Adipose tissue (tissue), 3 donors: ENCODE results near the gene LYRM4. TPM values are rescaled to one million over a fixed set of nuclear protein-coding genes. Genes with fewer than 3 reads are reported as not detected.
"Not testable (repeated sequence)": the region's sequence is repeated elsewhere in the genome, so short reads cannot be mapped to it uniquely, and the experiment has no call there.

Experiments used
- H3K27ac ChIP-seq: one replicate; pipeline ENCODE4 v1.5.1; 2013; ENCODE audit warnings: low read depth, low read length
- WGBS, 3 donors: extraction: QIAGEN DNeasy Blood & Tissue Kit; methylation state at CpG; one replicate each; pipeline ENCODE4 v1.1.7; 2013; 5-methylcytosine and 5-hydroxymethylcytosine counted together
- polyA plus RNA-seq, 3 donors: library from polyadenylated mRNA; stranded (reverse); fragments of 200-250 nt; gene quantifications; one replicate each; pipeline ENCODE4 v1.2.3, GENCODE V29; 2013
- donor health status: healthy with polysubstance abuse.
- donor health status: Bipolar disorder and iron deficiency.
- donor health status: healthy.

LYRM4 gene
- polyA plus RNA-seq, 3 donors: 11.6 to 28.5 (median 22.0) TPM

DNA sequence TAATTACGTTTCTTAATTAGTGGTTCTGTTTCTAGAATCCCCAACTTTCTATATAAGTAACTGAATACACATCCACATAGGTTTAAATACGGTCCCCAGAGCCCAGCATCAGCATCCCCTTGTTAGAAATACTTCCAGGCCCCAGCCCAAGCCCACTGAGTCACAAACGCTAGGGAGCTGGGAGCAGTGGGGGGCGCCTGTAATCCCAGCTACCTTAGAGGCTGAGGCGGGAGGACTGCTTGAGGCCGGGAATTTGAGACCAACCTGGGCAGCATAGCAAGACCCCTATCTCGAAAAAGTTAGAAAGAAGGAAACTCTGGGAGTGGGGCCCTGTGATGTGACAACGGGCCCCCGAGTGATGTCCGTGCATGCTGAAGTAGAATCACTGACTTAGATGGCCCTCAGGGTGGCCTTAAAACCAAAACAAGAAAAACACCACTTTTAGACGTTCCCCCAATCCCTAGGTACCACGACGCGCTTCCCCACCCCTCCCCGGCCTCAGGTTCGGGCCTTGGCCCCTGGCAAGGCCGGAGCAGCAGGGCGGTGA lies 176.9 kb downstream of the LYRM4 start:
- 51 to 54% (median 53%) methylated on average over 17 to 18 of the region's 18 CpGs for WGBS, 3 donors

DNA sequence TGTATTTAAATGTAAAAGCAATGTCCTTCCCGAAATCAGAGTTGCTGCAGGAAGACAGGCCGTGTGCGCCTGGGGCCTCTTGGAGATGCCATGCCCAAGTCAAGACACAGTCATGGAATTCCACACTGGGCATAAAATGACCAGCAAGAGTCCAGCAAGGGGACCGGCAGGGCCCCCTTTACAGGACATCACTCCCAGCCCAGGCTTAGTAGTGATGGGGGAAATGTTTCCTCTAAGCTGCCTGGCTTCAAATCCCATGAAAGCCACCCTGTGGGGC lies 177.5 kb downstream of the LYRM4 start:
- no peak overlapping the region for H3K27ac ChIP-seq

More for the DNA sequence above, 176.9 kb downstream of the LYRM4 start:
- no peak overlapping the region for H3K27ac ChIP-seq

DNA sequence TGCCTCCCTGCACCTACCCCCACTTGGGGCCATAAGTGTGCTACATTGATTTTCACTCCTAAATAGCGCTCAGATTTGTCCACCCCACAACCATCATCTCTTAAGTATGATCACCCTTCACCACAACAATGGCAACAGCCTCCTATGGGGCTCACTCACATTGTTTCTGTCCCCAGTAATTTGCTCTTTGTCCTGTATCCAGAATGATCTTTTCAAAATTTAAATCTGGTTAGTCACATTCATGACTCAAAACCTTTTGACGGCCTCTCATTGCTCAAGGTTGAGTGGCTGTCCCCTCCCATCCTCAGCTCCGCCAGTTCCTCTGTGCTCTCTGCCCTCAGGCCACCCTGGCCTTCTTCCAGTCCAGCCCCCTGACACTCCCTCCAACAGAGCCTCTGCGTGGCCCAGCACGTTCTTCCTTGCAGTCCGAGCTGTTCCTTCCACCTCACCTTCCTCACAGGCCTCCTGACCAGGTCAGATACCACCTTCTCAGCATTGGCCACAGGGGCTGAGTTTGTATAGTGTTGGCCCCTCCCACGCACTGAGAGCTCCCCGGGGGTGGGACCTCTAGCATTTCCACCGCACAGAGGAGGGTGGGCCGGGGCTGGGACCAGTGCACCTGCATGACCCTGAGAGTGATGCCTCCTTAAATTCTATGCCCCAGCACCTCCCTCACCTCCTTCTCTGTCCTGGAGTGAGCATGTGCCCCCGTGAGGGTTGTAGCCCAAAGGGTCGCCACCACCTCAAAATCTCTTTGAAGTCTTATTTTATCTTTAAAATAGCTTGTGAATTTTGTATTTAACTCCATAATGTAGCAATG lies 178.1 kb downstream of the LYRM4 start:
- WGBS, 3 donors: 74 to 80% (median 76%) methylated on average over 12 of the region's 12 CpGs
- no peak overlapping the region for H3K27ac ChIP-seq

More for the DNA sequence above, 177.5 kb downstream of the LYRM4 start:
- WGBS, 3 donors: 47 to 66% (median 49%) methylated on average over 4 of the region's 4 CpGs

DNA sequence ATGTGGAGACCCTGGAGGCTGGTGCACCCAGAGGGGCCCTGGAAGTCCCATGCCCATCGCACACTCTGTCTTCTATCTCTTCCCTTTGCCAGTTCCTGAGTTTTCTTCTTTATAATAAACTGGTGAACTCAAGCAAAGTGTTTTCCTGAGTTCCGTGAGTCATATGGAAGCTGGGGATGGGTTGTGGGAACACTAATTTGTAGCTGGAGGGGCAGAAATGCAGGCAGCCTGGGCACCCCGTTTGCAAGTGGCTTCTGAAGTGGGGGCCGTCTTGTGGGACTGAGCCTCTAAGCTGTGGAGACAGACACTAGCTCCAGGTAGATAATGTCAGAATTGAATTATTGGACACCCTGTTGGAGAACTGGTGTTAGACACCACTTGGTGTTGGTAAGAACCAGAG lies 178.8 kb downstream of the LYRM4 start:
- no peak overlapping the region for H3K27ac ChIP-seq
- 79 to 85% (median 81%) methylated on average over 4 of the region's 4 CpGs for WGBS, 3 donors

DNA sequence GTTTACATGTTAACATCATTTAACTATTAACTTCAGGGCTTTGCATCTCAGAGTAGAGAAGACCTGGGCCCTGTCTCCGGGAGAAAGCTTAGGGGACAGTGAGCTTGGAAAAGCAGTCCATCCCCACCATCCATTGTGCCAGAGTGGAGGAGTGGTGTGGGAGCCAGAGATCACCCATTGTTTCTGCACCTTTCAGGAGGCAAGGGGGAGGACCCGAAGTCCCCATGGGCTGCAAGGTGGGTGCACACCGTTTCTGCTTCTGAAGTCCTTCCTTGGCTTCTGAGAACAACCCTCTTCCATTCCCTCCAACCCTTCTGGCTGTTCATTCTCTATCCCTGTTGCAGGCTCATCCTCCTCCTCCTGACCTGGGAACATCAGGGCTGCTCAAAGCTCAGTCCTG lies 179.6 kb downstream of the LYRM4 start:
- H3K27ac ChIP-seq: no peak overlapping the region
- WGBS, 3 donors: 86 to 97% (median 93%) methylated on average over 3 of the region's 3 CpGs

DNA sequence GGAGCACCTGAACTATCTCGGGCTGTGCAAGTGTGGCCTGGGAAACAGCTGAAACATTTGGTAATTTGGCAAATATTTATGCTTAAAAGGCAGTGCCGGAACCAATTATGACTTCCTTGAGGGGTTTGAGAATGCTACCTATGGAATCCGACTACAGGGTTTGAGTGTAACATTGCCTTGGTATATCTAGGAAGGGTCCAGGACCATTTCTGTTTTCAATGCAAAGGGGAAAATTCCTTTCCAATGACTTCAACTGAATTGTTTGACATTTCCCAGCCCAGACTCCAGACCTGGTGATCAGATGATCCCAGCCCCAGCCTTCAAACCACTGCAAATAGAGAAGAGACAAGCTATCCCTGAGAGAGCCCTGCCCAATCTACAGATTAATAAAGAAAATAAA lies 180.2 kb downstream of the LYRM4 start:
- no peak overlapping the region for H3K27ac ChIP-seq
- 54 to 77% (median 75%) methylated on average over 3 of the region's 3 CpGs for WGBS, 3 donors

DNA sequence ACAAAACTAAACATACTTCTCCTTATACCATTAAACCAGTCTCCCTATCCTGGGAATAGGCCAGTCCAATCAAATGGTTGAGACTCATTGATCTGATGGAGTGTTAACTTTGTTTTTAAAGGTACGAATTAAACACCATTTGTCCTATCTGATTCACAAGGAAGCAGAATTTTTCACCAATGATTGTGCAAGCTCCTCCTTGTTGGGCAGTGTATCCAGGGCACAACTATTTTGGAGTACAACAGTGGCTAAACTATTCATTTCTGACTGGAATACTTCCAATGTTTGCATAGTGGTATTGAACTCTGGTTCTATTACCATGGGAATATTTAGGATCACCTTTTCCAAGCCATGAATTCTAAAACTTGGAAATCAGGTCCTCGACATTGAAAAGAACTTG lies 181.1 kb downstream of the LYRM4 start:
- no peak overlapping the region for H3K27ac ChIP-seq
- WGBS, 3 donors: 83 to 97% (median 89%) methylated on average over 2 of the region's 2 CpGs

DNA sequence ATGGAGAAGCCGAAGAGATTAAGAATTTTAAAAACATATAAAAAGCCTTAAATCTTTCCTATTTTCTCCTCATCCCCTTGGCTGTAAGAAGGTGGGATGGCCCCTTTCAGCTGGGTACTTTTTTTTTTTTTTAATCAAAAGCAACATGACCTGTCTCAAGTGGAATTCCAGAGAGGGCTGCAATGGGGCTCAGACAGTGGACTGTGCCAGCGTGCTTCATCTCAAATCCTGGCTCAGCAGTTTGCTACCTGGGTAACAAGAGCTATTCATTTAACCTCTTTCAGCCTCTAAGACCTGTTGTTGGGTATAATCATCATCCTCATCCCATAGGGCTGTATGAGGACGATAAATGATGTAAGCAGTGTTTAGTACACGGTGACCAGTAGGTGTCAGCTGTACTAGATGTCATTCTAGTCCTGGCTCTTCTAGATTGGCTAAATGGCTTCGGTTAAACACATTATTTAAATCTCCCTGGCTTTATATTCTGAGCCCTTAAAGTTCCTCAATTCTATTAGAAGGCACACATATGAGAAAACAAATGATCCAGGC lies 182.6 kb downstream of the LYRM4 start:
- no peak overlapping the region for H3K27ac ChIP-seq
- 63 to 68% (median 66%) methylated on average over 5 of the region's 5 CpGs for WGBS, 3 donors

DNA sequence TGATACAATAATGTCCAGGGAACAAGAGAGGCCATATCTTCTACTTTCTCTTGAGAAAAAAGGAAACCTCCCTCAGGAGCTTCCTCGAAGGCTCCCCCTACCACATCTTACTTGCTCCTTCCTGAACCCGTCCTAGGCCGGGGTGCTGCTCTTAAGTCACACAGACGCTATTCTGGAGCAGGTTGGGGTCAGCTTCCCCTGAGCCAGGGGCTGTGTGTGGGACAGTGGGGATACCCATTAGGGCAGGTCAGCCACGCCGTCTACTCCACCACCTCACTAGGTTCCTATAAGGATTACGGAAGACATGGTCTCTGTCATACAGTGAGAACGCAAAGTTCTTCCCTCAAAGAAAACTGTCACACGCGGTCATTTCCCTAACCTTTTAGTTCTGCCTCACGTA lies 183.8 kb downstream of the LYRM4 start:
- H3K27ac ChIP-seq: no peak overlapping the region
- WGBS, 3 donors: 90 to 91% (median 90%) methylated on average over 11 of the region's 11 CpGs

DNA sequence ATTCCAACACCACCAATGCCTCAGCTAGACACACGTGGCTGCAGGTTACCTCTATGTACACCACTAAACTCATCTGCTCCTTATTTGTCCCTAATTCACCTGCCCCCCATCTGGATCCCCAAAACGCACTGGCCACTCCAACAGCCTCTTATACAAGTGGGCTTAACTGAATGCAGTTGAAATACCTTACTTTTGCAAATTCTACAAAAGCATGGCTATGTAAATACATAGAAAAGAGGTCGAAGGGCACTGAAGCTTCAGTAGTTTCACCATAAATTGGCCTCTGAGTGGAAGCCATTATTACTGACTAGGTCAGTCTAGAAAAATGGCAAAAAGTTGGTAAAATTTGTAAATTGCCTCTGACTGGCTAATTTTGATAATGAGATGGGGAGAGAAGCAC lies 186.8 kb downstream of the LYRM4 start:
- 76 to 84% (median 79%) methylated on average over 3 of the region's 3 CpGs for WGBS, 3 donors
- H3K27ac ChIP-seq: no peak overlapping the region

DNA sequence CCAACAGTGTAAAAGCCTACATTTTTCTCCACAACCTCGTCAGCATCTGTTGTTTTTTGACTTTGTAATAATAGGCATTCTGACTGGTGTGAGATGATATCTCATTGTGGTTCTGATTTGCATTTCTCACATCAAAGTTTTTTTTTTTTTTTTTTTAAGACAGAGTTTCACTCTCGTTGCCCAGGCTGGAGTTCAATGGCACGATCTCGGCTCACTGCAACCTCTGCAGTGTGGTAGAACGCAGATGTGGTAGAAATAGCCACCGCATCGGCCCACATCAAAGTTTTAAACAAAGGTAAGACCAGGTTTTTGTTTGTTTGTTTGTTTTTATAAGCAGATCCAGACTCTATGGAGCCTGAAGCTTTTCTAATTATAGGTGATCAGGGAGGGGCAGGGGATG lies 188.3 kb downstream of the LYRM4 start:
- 78 to 88% (median 81%) methylated on average over 7 of the region's 7 CpGs for WGBS, 3 donors
- H3K27ac ChIP-seq: no peak overlapping the region

DNA sequence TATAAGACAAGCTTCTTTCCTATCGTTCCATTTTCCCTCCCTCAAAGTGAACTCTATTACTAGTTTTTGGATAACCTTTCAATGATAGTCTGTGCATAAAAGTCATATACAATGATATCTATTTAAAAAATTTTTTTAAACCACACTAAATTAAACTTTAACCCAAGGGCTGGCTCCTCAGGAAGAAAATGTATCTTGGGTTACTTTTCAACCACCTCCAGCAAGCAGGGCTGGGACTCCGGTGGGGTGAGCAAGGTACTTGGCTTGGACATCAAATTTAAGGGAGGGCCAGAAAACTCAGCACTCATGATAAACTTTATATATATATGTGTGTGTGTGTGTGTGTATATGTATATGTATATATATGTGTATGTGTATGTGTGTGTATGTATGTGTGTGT lies 189.5 kb downstream of the LYRM4 start:
- no peak overlapping the region for H3K27ac ChIP-seq
- 54 to 96% (median 89%) methylated on average over 2 of the region's 2 CpGs for WGBS, 3 donors

DNA sequence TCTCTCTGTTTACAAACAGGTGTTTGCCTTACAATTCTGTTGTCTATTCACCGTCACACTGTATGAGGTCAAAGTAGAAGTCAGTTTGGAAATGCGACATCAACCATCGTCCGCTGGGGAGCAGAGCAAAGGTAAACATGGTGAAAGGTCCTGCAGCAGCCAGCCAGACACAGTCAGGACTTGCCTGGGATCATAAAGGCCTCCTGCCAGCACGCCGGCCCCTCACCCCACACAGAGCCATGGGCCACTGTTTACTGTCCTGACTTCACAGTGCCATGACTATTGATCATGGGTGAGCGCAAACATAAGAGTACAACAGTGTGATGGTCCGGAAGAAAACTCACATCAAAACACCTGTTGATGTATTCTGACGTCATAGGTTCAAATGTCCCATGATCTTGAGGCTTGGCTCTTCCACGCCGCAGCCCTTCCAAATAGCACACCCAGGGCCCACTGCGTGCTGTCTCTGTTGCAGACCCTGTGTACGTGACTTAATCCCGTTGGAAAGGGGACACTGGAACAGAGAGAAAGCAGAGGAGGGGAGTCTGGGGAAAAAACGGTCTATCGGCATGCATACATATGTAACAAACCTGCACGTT lies 192.5 kb downstream of the LYRM4 start:
- WGBS, 3 donors: 77 to 94% (median 89%) methylated on average over 17 of the region's 17 CpGs
- H3K27ac ChIP-seq: no peak overlapping the region

DNA sequence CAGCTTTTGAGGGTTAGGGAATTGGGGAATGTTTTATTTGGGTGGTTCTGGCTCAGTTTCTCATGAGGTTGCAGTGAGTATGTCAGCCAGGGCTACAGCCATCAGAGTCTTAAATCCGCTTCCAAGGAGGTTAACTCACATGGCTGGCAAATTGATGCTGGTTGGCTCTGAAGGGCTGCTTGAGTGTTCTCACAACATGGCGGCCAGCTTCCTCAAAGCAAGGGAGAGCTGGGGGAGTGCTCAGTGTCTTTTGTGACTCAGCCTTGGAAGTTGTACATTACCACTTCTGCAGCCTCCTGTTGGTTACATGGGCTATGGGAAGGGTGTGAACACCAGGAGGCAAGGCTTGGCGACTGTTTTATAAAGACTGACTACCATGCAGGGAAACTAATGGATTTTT lies 193.4 kb downstream of the LYRM4 start:
- H3K27ac ChIP-seq: no peak overlapping the region
- whole genome bisulfite sequencing, 3 donors: 84 to 97% (median 97%) methylated on average over 3 of the region's 3 CpGs

DNA sequence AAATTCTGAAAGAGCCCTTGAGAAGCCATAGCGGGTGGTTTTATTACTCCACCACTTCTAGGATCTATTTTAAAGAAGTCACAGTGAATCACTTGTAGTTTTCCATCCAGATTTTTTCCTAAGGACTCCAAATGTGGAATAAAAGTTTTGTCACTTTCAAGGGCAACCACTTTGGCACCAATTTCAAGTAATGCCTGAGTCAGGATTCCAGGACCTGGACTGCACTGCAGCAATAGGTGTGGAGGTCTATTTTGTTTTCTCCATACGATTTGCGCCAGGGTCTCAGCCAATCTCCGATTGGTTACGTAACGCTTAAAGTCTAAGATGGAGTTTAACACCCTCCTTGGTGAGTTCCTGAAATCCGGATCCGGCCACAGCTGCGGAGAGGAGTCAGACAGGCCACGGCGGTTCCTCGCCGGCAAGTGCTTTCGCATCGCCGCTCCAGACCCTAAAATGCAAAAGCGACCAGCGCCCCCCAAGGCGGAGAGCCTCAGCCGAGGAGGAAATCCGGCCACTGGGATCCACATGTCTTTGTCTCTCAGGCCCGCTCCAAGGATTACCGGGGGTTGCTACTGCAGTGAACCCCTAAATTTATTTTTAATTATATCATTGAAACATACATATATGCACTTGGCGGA lies 194.2 kb downstream of the LYRM4 start:
- H3K27ac ChIP-seq: no peak overlapping the region
- 93 to 96% (median 95%) methylated on average over 24 of the region's 24 CpGs for WGBS, 3 donors

DNA sequence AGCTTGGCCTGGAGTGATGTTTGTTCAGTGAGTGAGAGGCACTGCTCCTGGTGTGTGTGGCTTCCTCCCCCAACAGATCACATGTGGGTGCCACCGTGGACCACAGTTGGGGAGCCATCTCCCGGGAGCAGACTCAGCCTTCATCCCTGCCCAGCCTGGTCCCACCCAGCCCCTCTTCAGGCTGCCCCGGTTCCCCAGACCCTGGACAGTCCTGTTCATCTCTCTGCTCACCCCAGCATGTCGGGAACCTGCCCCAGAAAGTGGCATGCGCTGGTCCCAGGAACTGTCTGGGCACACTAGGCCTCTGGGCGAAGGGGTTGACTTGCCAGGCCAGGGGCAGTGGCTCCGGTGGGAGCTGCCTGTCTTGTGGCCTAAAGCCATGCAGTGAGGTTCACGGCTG lies 197.1 kb downstream of the LYRM4 start:
- H3K27ac ChIP-seq: no peak overlapping the region
- WGBS, 3 donors: 88% methylated on average over 7 to 8 of the region's 8 CpGs

DNA sequence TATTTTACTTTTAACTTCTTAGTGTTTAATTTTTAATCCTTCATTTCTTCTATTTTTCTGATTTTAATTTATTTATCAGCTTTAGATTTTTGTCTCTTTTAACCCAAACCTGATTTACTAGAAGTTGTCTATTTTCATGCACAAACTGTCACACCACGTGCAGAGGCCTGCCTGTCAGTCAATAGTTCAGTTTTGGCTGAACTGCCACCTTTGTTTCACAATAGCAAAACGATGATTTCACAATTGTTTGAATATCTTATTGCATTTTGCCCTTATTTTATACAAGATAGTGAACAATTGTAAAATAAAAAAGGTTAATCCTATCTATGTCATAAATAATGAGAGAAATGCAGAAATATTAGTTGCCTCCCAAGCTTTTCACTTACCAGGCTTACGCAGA lies 199.6 kb downstream of the LYRM4 start:
- WGBS, 3 donors: 59 to 67% (median 62%) methylated on average over 3 of the region's 3 CpGs
- H3K27ac ChIP-seq: no peak overlapping the region

DNA sequence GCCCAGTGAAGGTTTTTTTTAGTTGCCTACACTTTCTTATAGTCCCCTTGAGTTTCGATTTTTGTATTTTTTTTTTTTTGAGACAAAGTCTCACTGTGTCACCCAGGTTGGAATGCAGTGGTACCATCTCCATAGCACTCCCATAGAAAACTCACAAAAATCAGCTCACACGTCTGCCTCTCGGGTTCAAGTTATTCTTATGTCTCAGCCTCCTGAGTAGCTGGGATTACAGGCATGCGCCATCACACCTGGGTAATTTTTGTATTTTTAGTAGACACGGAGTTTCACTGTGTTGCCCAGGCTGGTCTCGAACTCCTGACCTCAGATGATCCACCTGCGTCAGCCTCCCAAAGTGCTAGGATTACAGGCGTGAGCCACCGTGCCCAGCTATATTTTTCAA lies 200.3 kb downstream of the LYRM4 start:
- 90 to 96% (median 94%) methylated on average over 9 of the region's 9 CpGs for WGBS, 3 donors
- H3K27ac ChIP-seq: not testable (repeated sequence)
